HG02759 (cell line): Measurements from ENCODE around the gene THRB.

Experiments used
- ATAC-seq: cut with Tn5 transposase; IDR thresholded peaks from one replicate; pipeline ENCODE4 v1.9.1; 2021; ENCODE audit warnings: mild to moderate bottlenecking, moderate library complexity; ENCODE audit not compliant: unreplicated experiment

THRB gene

GRCh38 chr3:24316887-24317383 lies 177.7 kb downstream of the THRB start:
- ATAC-seq, result no peak

DNA sequence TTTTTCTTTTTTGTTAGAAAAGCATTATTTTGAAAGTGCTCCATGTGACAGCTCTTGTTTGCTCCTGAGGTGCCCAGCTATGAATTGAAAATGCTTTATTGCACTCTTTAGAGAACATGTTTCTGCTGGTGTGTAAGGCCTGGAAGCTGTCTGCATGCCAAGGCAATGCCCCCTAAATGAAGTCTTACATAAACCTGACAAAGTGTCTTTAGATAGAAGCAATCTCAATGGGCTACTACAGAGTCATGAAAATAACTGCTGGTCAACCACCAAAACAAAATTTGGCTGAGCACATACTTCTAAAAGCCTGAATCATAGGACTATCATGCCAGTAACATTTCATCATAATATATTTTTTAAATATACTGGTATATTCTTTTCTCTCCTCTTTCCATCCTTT lies 178.7 kb downstream of the THRB start:
- no peak for ATAC-seq

- ATAC-seq, result no peak
Observed at GRCh38 chr3:24315356-24315755, 179.3 kb downstream of the THRB start.

- no peak for ATAC-seq
Observed at GRCh38 chr3:24311881-24312280, 182.8 kb downstream of the THRB start.

GRCh38 chr3:24310887-24311286 lies 183.8 kb downstream of the THRB start:
- no peak for ATAC-seq

GRCh38 chr3:24306518-24306917 lies 188.1 kb downstream of the THRB start:
- ATAC-seq, result no peak

- no peak for ATAC-seq
Observed at GRCh38 chr3:24305795-24306467, 188.7 kb downstream of the THRB start.

GRCh38 chr3:24303057-24303754 lies 191.4 kb downstream of the THRB start:
- no peak for ATAC-seq

- no peak for ATAC-seq
Observed at GRCh38 chr3:24302396-24302795, 192.3 kb downstream of the THRB start.

GRCh38 chr3:24300949-24301348 lies 193.7 kb downstream of the THRB start:
- no peak for ATAC-seq

DNA sequence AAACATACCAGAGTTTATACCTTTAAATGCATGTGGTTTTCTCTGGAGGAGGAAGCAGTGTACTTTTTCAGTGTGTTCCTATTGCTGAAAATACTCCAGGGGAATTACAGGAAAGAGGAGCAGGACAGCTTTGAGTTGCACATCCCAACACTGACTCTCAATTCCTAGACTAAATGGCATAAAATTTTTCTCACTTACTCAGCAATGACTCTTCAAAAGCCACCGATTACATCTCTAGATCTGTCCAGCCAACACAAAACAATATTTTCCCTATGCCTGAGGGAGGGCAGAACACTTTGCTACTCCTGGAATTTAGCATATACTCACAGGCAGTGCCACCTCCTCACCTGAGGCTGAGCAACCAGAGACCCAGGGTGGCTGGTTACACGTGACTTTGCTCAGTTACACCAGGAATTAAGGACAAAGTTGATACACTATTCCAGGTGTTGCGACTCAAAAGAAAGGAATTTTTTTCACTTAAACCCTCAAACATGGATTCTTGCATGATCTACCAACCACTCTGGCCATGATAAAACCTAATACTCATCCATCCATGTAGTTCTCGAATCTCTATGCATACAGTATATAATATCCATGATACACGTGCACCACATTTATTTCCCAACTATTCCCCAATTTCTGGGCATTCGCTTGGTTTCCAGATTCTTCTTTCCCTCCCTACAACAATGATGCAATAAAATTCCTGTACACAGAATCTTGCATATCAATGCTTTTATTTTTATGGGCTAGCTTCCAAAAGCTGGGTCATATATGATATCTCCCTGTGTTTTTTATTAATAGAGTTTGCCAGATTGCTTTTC lies 194.6 kb downstream of the THRB start:
- ATAC-seq, result no peak

DNA sequence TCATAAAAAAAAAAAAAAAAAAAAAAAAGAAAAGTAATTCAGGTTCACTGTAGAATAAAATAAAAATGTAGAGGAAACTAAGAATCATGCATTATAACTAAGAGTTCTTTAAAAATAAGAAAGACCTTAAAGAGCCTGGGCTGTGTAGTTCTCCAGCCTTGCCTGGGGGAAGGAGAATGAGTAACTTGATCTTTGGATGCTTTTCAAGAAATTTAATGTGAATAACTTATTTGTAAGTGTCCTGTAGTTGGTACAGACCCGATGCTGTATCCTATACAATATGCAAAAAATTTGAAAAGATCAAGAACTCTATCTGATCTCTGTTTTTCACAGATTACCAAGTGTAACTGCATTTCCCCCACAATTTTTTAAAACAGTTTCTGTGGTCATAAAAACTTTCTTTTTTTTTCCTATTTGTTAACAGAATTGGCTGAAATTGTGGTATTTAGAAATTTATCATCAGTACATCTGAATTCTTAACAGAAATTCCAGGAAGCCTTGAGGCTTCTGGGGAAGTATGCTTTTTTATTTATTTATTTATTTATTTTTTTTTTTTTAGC lies 195.3 kb downstream of the THRB start:
- ATAC-seq, result no peak

DNA sequence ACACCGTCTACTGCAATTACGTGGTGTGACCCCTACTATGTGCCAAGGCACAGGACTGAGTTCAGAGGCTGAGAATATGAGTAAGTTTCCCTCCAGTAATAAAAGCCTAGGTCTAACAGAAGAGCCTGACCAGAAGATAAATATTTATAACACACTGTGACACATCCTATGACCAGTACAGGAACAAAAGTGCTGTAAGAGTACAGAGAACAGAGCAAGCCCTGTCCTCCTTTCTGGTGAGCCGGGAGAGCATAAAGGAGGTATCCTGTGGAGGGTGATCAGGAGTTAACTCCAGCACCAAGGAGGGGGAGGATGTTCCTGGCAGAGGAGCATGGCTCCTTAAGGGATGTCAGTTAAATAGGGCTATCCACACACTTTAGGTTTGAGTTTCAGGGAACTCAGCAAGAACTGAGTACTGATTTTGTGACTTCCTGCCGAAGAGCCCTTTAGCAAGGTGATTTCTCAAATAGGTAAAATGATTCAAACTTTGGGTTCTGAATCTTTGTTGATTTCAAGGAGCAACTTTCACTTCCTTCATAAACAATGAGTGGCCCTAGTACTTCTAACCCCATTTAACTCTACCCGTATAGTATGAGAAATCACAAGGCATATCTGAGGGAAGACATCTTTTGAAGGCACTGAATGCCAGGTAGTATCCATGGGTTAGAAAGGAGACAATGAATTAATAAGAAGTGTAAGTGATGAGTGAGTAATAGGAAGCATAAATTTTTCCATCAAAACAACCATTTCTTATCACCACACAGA lies 198.0 kb downstream of the THRB start:
- no peak for ATAC-seq

DNA sequence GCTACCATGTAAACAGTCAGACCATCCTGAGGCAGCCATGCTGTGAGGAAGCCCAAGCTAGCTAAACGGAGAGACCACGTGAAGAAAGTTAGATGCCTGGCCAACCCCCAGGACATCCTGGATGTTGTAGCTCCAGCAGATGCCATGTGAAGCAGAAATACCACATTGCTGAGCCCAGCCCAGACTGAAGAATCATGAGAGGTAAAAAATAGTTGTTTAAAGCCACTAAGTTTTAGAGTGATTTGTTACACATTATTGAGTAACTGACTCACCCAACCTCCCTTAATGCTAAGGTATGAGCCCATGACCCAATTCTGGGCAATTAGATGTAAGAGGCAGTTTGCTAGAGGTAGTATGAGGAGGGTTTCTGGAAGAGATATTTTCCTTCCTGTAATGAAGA lies 200.5 kb downstream of the THRB start:
- no peak for ATAC-seq

- no peak for ATAC-seq
Observed at GRCh38 chr3:24291646-24292045, 203.0 kb downstream of the THRB start.

GRCh38 chr3:24290596-24290995 lies 204.1 kb downstream of the THRB start:
- no peak for ATAC-seq

- ATAC-seq, result no peak
Observed at GRCh38 chr3:24288496-24289236, 206.0 kb downstream of the THRB start.

DNA sequence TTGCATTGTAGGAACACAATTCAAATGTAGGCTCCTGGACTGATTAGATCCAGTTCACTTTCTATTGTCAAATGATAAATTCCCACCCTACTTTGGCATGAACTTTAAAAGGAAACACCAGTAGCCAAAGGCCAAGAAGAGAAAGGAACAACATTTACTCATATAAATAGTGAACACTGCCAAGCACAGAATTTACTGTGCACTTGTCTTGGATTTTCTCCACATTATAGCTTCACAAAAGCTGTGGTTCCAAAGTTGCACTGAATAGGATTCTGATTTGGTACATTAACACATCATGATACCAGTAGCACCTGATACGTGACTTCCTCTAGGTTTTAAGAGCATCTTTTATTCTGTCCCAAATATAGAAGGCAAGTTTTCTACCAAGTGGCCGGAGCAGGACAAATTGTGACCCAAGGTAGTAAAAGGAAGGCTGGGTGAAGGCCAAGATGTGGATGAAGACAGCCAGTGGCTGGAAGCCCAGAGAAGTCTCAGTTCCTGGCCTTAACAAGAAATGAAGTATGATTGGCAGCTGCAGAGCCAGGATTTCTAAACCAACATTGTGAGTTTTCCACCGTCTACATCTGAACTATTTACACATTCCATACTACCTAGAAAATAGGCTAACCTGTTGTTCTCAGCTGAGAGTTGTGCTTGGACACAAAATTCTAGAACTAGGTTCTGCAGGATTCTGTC lies 206.7 kb downstream of the THRB start:
- no peak for ATAC-seq

DNA sequence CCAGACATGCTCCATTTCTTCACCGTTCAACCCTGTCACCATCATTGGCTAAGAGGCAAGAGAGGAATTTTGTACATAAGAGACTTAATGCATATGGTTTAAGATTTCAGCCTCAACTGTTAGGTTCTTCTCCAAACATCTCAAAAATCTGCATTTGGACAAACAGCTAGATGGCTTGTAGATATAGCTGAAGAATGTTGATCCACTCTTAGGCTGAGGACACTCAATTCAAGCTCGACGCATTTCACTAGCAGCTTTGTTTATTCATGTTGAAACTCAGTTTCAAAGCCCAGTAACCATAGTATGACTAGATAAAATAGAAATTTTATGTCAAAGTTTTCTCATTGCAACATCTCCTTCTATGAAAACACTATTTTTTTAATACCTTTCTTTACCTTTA lies 208.2 kb downstream of the THRB start:
- ATAC-seq, result no peak
